HUES64 (cell line): ENCODE measurements around the gene FCHO1.
"Not testable (repeated sequence)": the region's sequence is repeated elsewhere in the genome, so short reads cannot be mapped to it uniquely, and the experiment has no call there.

Source experiments
- H3K27ac ChIP-seq: 2 replicates; pipeline ENCODE4 v1.7.0; 2013; ENCODE audit warnings: low read depth, low read length, inconsistent platforms
- H3K27me3 ChIP-seq: 2 replicates; pipeline ENCODE4 v1.6.1; 2013; ENCODE audit warnings: mild to moderate bottlenecking, low read length; ENCODE audit not compliant: insufficient read depth
- H3K36me3 ChIP-seq: 2 replicates; pipeline ENCODE4 v1.6.1; 2013; ENCODE audit warnings: mild to moderate bottlenecking, low read length; ENCODE audit not compliant: insufficient read depth
- H3K4me1 ChIP-seq: 2 replicates; pipeline ENCODE4 v1.6.1; 2013; ENCODE audit warnings: mild to moderate bottlenecking, low read length, moderate library complexity; ENCODE audit not compliant: insufficient read depth
- H3K4me3 ChIP-seq: 2 replicates; pipeline ENCODE4 v1.5.1; 2013; ENCODE audit warnings: mild to moderate bottlenecking, low read length, moderate library complexity
- H3K9ac ChIP-seq: 2 replicates; pipeline ENCODE4 v1.6.1; 2013; ENCODE audit warnings: mild to moderate bottlenecking, low read depth, low read length
- H3K9me3 ChIP-seq: 2 replicates; pipeline ENCODE4 v1.6.1; 2013; ENCODE audit warnings: low read depth, low read length; ENCODE audit not compliant: insufficient read depth
- WGBS: fragments of 150-250, 120-280 bp; methylation state at CpG from one replicate; pipeline ENCODE4 v1.1.7; 2013; ENCODE audit warnings: missing lambda C conversion rate; 5-methylcytosine and 5-hydroxymethylcytosine counted together

Gene FCHO1

DNA sequence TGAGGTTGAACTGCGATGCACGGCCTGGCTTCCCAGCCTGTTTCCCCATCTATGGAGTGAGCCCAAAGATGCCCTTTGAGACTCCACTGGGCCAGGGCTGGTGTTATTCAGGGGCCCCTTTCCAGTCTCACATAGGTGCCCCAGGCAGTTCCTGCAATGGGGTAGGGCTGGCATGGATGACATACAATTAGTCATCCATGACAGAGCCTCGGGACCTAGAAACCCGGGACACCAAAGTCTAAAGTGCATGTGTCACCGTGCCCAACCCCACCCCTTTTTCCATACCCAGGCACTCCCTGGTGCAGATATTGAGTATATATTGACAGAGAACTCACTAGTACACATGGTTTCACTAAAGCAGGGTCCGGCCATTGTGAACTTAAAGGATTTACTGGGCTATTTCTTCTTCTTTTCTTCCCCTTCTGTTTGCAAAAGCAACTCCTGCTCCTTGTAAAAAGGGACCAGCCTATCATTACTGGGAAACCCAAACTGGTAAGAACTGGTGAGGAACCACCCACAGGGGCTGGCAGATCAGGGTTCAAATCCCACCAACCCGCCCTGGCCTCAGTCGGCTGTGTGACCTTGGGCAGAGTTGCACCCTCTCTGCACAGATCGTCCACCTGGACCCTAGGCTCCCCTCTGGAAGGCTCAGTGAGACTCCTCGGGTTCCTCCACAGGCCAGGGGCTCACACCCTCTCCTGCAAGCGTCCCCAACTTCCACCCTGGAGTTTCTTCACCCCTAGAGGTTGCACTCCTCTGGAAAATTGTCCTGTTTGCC, 46.3 kb downstream of the FCHO1 start:
- no peaks in the 10 kb centered on the region for H3K4me1 ChIP-seq
- 79% methylated on average over 10 of the region's 11 CpGs for WGBS
- H3K27ac ChIP-seq, result no peak overlapping the region
- H3K4me3 ChIP-seq, result no peak overlapping the region
- no peak overlapping the region for H3K9ac ChIP-seq
- H3K27me3 ChIP-seq, result peaks cover 23% of the 10 kb centered on the region
- no peaks in the 10 kb centered on the region for H3K9me3 ChIP-seq
- H3K36me3 ChIP-seq, result no peaks in the 10 kb centered on the region

DNA sequence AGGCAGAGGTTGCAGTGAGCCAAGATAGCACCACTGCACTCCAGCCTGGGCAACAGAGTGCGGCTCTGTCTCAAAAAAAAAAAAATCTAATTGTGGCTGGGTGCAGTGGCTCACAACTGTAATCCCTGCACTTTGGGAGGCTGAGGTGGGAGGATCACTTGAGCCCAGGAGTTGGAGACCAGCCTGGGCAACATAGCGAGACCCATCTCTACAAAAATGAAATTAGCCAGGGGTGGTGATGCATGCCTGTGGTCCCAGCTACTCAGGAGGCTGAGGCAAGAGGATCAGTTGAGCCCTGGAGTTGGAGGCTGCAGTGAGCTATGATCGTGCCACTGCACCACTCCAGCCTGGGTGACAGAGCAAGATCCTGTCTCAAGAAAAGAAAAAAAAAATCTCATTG, 47.3 kb downstream of the FCHO1 start:
- H3K36me3 ChIP-seq, H3K27ac ChIP-seq, H3K9ac ChIP-seq, H3K4me1 ChIP-seq, H3K9me3 ChIP-seq, H3K4me3 ChIP-seq: not testable (repeated sequence)
- WGBS, result 94% methylated on average over 3 of the region's 3 CpGs
- H3K27me3 ChIP-seq, result peaks cover 23% of the 10 kb centered on the region

DNA sequence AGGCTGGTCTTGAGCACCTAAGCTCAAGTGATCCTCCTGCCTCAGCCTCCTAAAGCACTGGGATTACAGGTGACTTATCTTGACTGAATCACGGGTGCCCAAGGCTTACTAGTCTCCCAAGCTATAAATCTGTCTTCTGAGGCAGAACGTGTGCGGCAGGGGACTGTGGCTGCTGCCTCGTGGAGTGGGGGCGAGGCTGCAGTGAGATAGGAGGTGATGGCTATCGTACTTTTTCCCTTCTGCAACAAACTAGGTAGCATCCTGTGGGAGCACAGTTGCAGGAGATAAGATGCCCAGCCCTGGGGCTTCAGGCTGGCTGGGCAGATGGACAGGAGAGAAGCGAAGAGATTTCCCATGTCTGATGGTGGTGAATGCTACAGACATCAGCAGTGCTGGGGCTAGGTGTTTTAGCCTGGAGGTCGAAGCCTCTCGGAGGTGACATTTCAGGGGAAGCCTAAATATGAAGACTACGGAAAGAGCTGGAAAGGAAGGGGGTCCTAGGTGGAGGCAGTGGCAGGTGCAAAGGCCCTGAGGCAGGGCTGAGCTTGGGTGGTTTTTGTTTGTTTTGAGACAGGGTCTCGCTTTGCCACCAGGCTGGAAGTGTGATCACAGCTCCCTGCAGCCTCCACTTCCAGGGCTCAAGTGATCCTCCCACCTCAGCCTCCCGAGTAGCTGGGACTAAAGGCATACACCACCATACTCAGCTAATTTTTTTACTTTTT, 51.0 kb downstream of the FCHO1 start:
- 86% methylated on average over 12 of the region's 12 CpGs for WGBS
- H3K27me3 ChIP-seq, result no peaks in the 10 kb centered on the region
- no peak overlapping the region for H3K27ac ChIP-seq
- H3K4me1 ChIP-seq, result no peaks in the 10 kb centered on the region
- H3K36me3 ChIP-seq, result no peaks in the 10 kb centered on the region
- no peak overlapping the region for H3K4me3 ChIP-seq
- no peak overlapping the region for H3K9ac ChIP-seq
- no peaks in the 10 kb centered on the region for H3K9me3 ChIP-seq

DNA sequence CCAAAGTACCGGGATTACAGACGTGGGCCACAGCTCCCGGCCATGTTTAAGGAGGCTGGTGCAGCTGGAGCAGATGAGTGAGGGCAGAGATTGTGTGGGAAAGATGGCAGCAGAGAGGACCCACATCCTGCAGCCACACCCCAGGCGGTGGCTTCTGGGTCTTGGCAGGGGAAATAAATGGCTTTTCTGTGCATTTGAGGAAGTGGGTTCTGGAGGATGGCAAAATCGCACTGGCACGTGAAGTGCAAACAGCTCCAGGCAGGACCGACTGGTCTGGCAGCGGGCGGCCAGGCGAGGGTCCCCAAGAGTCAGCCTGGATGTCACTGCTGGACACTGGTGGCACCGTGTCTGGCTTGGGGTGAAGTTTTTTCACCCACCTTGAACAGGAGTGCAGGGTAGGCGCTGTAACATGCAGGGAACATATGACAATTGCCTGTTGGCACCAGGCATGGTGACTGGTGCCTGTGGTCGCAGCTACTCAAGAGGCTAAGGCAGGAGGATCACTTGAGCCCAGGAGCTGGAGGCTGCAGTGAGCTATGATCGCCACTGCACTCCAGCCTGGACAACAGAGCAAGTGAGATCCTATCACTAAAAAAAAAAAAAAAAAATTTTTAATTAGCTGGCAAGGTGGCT, 52.1 kb downstream of the FCHO1 start:
- no peaks in the 10 kb centered on the region for H3K27me3 ChIP-seq
- no peaks in the 10 kb centered on the region for H3K9me3 ChIP-seq
- WGBS, result 85% methylated on average over 14 of the region's 14 CpGs
- no peak overlapping the region for H3K27ac ChIP-seq
- H3K4me1 ChIP-seq, result no peaks in the 10 kb centered on the region
- H3K9ac ChIP-seq, result no peak overlapping the region
- no peak overlapping the region for H3K4me3 ChIP-seq
- no peaks in the 10 kb centered on the region for H3K36me3 ChIP-seq

DNA sequence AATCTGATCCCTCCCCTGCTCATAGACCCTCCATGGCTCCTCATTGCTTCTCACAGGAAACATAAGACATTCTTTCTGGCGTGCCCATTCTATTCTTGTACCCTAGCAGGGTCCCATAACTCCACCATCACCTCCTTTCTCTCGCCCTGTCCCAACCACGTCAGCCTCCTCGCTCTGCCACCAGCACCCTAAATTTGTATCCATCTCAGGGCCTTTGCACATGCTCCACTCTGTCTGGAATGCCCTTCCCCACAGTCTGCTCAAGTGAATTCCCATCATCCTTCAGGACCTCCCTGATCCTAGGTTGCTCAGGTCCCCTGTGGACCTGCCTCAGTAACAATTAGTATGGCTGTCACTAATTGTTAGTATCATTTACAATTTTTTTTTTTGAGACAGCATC, 54.1 kb downstream of the FCHO1 start:
- 92% methylated on average over 4 of the region's 4 CpGs for WGBS
- no peaks in the 10 kb centered on the region for H3K36me3 ChIP-seq
- no peak overlapping the region for H3K4me3 ChIP-seq
- H3K27ac ChIP-seq, result no peak overlapping the region
- no peak overlapping the region for H3K9ac ChIP-seq
- H3K27me3 ChIP-seq, result no peaks in the 10 kb centered on the region
- no peaks in the 10 kb centered on the region for H3K9me3 ChIP-seq
- no peaks in the 10 kb centered on the region for H3K4me1 ChIP-seq

DNA sequence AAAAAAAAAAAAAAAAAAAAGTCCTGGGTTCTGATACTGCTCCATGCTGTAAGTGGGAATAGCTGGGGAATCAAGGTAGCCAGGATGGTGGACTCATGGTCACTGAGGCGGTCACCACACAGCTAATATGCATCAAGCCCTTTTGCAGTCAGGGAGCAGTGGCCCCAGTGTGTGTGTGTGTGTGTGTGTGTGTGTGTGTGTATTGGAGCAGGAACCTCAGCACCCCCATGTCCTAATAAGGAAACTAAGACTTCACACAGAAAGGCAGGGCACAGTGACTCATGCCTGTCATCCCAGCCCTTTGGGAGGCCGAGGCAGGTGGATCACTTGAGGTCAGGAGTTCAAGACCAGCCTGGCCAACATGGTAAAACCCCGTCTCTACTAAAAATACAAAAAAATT, 55.7 kb downstream of the FCHO1 start:
- no peaks in the 10 kb centered on the region for H3K36me3 ChIP-seq
- H3K9me3 ChIP-seq, result no peaks in the 10 kb centered on the region
- H3K4me3 ChIP-seq, result no peak overlapping the region
- no peak overlapping the region for H3K27ac ChIP-seq
- H3K9ac ChIP-seq, result no peak overlapping the region
- WGBS, result 92% methylated on average over 3 of the region's 3 CpGs
- H3K27me3 ChIP-seq, result no peaks in the 10 kb centered on the region
- no peaks in the 10 kb centered on the region for H3K4me1 ChIP-seq

DNA sequence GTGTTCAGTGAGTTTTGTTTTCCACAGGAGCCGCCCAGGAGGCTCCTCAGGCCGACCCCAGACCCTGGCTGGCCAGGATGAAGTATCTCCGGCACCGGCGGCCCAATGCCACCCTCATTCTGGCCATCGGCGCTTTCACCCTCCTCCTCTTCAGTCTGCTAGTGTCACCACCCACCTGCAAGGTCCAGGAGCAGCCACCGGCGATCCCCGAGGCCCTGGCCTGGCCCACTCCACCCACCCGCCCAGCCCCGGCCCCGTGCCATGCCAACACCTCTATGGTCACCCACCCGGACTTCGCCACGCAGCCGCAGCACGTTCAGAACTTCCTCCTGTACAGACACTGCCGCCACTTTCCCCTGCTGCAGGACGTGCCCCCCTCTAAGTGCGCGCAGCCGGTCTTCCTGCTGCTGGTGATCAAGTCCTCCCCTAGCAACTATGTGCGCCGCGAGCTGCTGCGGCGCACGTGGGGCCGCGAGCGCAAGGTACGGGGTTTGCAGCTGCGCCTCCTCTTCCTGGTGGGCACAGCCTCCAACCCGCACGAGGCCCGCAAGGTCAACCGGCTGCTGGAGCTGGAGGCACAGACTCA, 56.5 kb downstream of the FCHO1 start:
- H3K36me3 ChIP-seq, result no peaks in the 10 kb centered on the region
- H3K9me3 ChIP-seq, result no peaks in the 10 kb centered on the region
- H3K27me3 ChIP-seq, result no peaks in the 10 kb centered on the region
- 92% methylated on average over 38 of the region's 38 CpGs for WGBS
- H3K4me3 ChIP-seq, result no peak overlapping the region
- no peak overlapping the region for H3K27ac ChIP-seq
- no peak overlapping the region for H3K9ac ChIP-seq
- H3K4me1 ChIP-seq, result no peaks in the 10 kb centered on the region

DNA sequence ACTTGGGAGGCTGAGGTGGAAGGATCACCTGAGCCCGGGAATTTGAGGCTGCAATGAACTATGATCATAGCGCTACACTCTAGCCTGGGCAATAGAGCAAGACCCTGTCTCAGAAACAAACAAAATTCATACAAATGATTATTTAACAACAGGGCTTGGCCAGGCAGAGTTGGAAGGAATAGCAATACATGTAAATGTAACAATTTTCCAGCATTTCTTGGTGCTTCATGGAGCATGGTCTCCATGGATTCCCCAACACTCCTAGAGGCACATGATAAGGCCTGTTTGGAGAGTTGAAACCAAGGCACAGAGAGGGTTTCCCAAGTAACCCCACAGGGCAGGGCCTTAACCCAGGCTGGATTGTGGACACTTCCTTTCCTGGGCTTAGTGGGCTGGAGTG, 59.8 kb downstream of the FCHO1 start:
- no peak overlapping the region for H3K9ac ChIP-seq
- 92% methylated on average over 2 of the region's 2 CpGs for WGBS
- H3K27me3 ChIP-seq, result no peaks in the 10 kb centered on the region
- no peaks in the 10 kb centered on the region for H3K9me3 ChIP-seq
- H3K27ac ChIP-seq, result no peak overlapping the region
- no peaks in the 10 kb centered on the region for H3K4me1 ChIP-seq
- no peaks in the 10 kb centered on the region for H3K36me3 ChIP-seq
- H3K4me3 ChIP-seq, result no peak overlapping the region

DNA sequence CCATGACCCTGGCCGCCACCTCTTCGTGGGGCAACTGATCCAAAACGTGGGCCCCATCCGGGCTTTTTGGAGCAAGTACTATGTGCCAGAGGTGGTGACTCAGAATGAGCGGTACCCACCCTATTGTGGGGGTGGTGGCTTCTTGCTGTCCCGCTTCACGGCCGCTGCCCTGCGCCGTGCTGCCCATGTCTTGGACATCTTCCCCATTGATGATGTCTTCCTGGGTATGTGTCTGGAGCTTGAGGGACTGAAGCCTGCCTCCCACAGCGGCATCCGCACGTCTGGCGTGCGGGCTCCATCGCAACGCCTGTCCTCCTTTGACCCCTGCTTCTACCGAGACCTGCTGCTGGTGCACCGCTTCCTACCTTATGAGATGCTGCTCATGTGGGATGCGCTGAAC, 60.4 kb downstream of the FCHO1 start:
- Histone ChIP-seq H3K4me1 (no peaks in the 10 kb centered on the region), H3K27me3 (no peaks in the 10 kb centered on the region), H3K9ac (no peak overlapping the region), H3K9me3 (no peaks in the 10 kb centered on the region), H3K27ac (no peak overlapping the region), H3K4me3 (no peak overlapping the region), H3K36me3 (no peaks in the 10 kb centered on the region)
- 89% methylated on average over 20 of the region's 20 CpGs for WGBS

DNA sequence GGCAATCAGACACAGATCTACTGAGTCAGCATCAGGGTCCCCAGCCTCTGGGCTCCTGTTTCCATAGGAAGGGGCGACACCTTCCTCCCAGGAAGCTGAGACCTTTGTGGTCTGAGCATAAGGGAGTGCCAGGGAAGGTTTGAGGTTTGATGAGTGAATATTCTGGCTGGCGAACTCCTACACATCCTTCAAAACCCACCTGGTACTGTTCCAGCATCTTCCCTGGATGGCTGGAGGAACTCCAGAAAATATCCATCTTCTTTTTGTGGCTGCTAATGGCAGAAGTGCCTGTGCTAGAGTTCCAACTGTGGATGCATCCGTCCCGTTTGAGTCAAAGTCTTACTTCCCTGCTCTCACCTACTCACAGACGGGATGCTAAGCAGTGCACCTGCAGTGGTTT, 60.8 kb downstream of the FCHO1 start:
- WGBS, result 85% methylated on average over 4 of the region's 5 CpGs
- no peaks in the 10 kb centered on the region for H3K27me3 ChIP-seq
- no peak overlapping the region for H3K27ac ChIP-seq
- H3K9ac ChIP-seq, result no peak overlapping the region
- no peaks in the 10 kb centered on the region for H3K4me1 ChIP-seq
- H3K4me3 ChIP-seq, result no peak overlapping the region
- no peaks in the 10 kb centered on the region for H3K9me3 ChIP-seq
- no peaks in the 10 kb centered on the region for H3K36me3 ChIP-seq

DNA sequence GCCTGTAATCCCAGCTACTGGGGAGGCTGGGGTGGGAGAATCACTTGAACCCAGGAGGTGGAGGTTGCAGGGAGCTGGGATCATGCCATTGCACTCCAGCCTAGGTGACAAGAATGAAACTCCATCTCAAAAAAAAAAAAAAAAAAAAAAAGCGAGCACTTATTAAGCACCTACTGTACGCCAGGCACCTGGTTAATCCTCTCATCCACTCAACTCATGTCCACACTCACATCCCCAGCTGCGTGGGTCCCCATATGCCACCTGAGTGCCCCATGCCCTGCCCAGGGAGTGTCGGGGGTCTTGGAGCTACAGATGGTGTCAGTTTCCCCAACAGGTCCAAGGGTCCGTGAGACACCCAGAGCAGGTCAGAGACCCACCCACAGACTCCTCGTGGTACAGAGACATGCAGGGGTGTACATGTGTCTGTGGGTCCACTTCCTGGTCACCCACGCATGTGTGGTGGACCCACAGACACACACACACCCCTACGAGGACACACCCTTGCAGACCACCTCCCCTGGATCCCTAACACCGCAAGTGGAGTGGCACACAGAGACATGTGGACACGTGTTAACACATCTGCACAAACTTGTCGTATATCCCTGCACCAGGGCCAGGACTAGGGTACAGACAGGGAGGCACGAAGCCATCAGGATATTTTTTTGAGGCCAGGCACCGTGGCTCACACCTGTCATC, 66.5 kb downstream of the FCHO1 start:
- no peaks in the 10 kb centered on the region for H3K36me3 ChIP-seq

More for the DNA sequence above, 66.5 kb downstream of the FCHO1 start:
- Histone ChIP-seq H3K9me3 (no peaks in the 10 kb centered on the region), H3K4me1 (no peaks in the 10 kb centered on the region), H3K27ac (no peak overlapping the region), H3K9ac (no peak overlapping the region), H3K4me3 (no peak overlapping the region), H3K27me3 (no peaks in the 10 kb centered on the region)
- WGBS, result 84% methylated on average over 13 of the region's 13 CpGs
